Stimulated activated CD4-positive, alpha-beta T cell treated with anti-CD3 and anti-CD28 coated beads, Interleukin-2, amount 100 ng/mL, for 48 hours (primary cell): Measurements from ENCODE around the gene KCTD5.
"Not testable (repeated sequence)": the region's sequence is repeated elsewhere in the genome, so short reads cannot be mapped to it uniquely, and the experiment has no call there.

Experiments used
- DNase-seq, 2 donors: peaks; one replicate each; pipeline ENCODE4 v3.0.0-alpha.2; 2020

Gene KCTD5

DNA sequence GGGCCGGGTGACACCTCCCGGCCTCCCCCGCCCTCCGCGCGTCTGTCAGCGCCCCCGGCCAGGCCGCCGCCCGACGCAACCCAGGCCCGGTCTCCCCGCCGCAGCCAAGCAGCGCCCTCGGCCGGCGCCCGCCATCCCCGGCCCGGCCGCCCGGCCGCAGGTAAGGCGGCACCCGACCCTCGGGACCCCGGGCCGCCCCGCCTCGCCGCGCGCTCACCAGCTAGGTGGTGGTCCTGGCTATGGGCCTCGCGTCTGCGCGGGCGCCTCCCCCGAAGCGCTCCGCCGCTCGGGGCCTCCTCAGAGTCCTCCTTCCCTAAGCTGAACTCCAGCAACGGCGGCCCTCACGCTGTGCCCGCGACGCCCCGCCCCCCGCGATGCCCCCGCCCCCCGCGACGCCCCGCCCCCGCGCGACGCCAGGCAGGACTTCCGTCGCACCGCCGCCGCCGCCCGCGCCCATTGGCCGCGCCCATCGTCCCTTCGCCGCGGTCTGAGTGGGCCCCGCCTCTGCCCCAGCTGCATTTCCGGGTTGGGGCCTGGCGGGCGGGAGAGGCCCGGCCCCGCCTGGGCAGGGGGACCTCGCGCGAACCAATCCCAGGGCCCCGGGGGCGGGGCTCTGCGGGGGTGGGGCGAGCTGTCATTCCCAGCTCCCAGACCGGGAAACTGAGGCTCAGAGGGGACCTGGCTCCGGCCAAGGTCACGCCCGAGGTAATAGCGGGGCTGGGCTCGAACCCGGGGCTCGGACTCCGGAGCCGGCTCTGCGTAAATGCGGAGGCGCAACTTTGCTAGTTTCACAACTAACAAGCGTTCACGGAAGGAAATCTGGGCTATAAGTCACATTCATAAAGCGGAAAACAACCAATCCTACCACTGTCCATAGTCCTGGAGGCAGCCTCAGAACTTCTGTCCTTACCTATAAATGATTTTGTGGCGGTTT is 9.0 kb upstream of the KCTD5 start:
- DNase-seq: peak; percentile 90 to 93

DNA sequence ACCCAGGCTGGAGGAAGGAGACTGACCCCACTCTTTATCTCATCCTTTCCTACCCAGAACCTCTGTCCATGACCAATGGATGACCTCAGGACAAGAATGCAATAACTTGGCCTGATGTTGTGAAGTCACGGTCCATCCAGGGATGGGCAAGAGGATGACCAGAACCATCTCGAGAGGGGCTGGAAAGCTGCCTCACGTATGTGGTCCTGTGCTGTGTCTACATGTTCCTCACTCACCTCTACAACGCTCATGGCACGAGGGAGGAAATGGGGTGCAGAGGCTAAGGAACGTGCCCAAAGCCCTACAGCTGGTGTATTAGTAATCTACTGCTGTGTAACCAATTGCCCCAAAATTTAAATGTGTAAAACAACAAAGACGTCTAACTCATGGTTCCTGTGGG is 7.3 kb upstream of the KCTD5 start:
- DNase-seq: no peak

DNA sequence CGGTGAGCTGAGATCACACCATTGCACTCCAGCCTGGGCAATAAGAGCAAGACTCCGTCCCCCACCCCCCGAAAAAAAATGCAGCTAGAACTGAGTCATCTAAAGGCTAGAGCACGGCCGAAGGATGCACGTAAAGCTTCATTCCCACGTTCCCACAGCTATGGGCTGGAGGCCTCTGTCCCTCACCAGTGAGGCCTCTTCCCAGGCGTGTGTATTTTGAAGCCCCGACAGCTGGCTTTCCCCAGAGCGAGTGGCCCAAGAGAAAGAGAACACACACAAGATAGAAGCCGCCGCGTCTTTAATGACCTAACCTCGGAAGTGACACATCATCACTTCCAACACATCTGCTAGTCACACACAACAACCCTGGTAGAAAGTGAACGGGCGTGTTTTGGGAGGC is 6.6 kb upstream of the KCTD5 start:
- no peak for DNase-seq

DNA sequence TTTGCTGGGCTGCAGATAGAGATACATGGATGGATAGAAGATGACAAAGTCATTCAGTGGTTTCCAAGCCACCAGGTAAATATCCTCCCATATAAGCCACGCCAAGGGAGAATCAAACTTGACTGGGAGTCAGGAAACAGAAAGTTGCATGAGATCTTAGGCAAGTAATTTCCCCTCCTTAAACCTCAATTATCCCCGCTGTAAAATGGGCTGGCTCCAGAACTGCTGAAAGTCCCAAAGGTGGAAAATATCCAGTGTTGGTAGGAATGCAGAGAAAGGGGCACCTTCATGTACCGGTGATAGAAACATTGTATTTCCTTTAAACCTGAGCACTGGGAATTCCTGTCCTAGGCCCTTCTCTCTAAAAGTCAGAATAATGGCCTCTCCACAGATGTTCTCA is 5.4 kb upstream of the KCTD5 start:
- not testable (repeated sequence) for DNase-seq

DNA sequence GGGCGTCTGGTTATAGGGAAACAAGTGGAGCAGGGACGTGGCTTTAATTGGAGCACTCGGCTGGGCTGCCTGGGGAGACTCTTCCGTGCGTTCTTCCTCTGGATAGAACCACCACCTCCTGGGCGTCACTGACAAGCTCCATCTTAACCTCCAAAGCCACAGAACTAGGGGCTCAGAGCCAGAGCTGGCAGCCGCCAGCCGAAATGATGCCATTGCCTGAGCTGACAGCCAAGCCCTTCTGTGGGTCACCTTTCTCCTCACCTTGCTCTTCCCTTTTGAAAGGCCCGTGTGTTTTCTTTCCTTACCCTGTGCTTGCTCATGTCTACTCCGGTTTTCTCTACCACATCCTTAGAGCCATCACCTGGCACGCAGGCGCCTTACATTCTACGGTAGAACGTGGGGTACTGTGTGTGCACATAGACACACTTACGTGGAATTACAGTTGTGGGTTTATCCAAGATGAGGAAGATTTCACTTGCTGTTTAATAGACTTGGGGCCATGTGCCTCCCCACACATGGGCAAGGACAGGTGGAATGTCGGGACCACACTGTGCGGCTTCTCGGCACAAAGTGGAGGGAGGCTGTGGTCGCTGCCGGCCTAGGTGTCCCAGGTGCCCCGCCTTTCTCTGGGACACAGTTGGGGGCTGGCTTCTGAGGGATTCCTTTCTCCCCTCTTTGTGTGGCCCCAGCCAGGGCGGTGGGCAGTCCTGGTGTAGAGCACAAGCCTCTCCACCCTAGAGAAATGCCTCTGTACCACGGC is 3.9 kb upstream of the KCTD5 start:
- DNase-seq: not testable (repeated sequence)

DNA sequence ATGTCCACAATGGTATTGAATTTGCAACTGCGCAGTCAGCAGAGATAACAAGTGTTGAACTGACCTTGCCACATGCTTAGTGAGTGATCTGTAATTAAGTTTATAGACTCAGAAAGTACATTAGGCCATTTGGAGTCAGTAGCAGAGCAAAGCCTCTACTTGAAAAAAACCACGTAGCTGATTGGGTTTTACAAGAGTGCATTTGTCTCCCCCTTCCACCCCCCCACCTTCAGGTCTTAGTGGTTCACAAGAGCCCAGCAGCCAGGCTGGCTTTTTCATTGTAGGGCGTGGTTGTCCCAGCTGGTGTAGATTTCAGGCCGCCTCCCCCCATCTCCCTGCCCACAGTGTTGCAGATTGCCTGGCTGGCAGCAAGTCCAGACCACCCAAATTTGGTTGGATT is 2.4 kb upstream of the KCTD5 start:
- not testable (repeated sequence) for DNase-seq

DNA sequence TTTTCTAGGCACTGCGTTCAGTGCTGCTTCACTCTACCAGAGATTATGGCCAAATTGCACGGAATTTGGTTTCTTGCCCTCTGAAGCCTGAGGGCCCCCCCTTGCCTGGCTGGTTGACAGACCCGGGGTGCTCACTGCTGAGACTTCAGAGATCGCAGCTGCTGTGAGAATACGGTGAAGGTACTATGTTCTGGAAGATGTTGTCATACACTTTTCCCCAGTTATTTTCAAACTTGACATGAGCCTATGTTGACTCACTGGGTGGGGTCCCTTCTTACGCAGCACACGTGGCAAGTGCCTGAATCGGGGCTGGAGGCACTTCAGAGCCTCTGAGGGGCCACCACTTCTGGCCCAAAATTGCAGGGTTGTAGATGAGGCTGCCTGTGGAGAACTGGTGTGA is 2.0 kb upstream of the KCTD5 start:
- not testable (repeated sequence) for DNase-seq

DNA sequence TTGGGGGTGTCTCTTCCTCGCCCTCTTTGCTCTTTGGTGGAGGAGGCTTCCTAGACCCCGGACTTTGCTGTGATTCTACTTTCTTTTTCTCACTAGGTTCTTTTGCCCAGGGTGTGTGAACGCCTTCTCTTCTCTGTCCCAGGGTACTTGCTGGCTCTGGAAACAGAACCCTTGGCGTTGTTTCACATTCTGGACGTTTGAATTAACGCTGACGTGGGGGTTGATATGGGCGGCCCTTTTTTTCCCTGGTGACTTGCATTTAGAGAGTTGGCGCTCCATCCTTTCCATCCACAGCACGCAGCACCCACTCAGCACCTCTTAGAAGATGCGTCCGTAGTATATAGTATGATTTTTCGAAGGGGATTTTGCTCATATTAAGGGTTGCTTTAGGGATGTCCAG is 718 bp downstream of the KCTD5 start:
- DNase-seq: not testable (repeated sequence)

DNA sequence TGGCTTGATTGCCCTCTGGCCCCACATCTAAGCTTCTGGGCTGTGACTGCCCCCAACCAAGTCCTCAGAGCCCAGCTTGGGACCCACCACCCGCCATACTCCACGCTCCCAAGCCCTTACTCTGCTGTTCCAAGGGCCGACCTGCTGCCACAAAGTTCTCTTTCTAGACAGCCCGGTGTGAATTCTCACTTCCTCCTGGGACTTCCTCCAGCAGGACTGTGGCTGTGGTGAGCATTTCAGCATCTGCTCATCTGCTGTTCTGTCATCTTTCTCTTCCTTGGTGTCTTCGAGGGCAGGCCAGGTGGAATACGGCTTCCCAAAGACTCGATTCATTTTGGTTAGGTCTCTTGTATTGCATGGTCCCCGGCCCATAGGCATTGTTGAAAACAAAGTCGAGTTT is 3.8 kb downstream of the KCTD5 start:
- not testable (repeated sequence) for DNase-seq

DNA sequence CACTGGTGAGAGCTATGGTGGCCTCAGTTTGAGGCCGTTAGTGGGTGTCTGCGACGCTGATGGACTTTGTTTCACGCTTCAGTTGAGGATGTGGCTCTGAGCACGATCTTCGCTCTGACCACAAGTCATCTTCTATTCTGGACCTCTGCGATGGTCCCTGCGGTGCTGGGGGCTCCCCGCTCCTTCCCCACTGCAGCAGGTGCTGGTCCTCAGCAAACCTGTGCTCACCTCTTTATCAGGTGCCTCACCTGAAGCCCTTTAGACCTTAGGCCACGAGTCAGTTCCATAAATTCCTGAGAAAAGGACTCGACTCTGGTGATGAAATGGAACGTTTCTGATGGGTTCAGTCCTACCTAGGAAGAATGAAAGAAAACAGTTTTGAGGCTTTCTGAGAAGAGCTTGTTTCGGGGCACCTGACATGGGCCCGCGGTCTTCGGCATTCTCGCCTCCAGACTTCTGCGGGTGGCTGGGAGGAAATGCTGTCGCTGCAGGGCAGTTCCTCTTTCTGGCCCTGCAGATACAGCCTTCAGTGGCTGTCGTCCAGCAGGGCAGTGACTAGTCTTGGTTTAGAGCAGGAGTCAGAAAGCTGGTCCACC is 4.7 kb downstream of the KCTD5 start:
- DNase-seq: peak in 1 of 2 donors; percentile 31

DNA sequence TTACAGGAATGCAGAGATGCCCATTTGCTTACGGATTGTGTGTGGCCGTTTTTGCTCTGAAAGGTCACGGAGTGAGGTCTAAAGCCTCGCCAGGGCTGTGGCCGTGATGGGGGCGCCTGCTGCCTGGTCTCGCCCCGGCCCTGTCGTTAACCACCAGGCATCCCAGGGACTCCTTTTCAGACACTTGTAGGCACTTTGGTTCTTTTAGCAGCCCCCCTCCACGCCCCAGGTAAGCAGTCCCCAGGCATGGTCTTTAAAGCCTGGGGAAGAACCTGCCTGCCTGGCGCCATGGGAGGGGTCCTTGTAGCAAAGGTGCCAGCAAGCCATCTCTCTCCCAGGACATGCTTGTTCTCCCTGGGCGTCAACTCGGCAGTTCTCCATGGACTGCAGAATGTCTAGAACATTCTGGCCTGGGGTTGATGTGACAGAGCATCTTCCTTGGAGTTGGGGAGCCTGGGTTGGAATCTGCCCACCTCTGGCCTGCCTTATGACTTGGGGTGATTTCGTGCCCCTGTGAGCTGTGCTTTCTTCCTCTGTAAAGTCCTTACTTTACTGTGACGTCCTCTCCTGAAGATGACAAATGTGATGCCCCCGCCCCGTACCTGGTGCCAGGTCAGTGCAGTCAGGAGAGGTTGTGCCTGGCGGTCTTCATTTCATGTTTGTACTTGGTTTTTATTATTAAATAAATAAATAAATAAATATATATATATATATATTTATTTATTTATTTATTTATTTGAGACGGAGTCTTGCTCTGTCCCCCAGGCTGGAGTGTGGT is 5.4 kb downstream of the KCTD5 start:
- DNase-seq: no peak

DNA sequence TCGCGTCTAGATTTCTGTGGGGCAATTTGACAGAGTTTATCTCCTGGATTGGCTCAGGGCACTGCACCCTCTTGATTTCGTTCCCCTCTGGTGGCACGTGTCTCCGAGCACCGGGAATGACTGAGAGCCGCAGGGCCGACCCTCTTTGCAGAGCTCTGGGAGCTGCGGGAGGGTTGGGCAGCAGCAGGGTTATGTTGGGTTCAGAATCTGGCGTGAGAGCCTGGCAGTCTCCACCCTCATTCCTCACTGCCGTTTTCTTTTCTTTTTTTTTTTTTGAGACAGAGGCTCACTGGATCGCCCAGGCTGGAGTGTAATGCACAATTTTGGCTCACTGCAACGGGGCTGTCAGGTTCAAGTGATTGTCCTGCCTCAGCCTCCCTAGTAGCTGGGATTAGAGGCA is 7.1 kb downstream of the KCTD5 start:
- not testable (repeated sequence) for DNase-seq

DNA sequence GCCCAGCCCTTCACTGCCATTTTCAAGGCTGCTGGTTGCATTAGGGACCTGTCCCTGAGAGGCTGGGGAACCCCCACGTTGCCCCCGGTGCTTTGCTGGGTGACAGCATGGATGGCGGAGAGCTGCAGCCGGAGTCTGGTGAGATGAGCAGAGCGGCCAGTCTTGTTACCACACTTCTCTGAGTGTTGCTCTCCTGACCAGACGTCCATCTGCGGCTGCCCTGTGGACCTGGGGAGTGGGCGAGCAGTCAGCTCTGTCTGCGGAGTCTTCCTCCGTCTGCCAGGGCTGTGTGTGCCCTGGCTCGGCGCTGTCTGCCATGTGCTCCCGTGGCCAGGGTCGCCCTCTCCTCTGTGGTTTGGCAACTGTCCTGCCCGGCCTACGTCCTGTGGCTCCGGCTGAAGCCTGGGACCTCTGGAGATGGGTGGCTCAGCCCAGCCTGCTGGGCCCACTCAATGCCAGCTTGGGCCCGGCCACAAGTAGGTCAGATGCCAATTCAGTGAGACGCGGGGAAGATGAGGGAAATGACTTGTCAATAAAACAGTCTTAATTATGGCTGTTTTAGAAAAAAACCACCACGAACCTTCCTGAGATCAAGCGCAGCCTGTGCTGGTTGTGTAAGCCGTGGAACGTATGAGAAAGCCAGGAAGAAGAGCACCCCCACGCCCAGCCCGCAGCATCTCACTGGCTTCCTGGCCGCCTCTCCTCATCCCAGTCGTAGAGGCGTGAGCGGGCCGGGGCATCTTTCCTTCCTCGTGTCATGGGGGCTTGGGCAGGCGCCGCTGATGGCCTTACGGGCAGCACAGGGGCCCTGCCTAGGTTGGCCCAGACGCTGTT is 7.9 kb downstream of the KCTD5 start:
- DNase-seq: no peak

DNA sequence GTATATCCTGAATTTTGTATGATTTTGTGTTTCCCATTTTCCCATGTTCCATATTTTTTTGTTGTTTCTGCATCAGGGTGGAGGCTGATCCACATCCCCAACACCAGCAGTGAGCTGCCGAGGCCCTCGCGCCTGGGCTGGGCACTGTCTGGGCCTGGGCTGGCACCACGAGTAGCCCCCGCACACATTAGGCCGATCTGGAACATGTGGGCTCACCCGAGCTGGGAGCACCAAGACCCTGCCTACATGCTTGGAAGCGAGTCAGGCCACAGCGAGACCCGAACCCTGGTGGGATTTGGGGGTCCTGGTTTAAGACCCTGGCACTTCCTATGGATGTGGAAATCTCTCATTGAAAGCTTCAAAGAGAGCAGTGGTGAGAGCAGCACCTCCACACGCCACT is 8.5 kb downstream of the KCTD5 start:
- DNase-seq: no peak

DNA sequence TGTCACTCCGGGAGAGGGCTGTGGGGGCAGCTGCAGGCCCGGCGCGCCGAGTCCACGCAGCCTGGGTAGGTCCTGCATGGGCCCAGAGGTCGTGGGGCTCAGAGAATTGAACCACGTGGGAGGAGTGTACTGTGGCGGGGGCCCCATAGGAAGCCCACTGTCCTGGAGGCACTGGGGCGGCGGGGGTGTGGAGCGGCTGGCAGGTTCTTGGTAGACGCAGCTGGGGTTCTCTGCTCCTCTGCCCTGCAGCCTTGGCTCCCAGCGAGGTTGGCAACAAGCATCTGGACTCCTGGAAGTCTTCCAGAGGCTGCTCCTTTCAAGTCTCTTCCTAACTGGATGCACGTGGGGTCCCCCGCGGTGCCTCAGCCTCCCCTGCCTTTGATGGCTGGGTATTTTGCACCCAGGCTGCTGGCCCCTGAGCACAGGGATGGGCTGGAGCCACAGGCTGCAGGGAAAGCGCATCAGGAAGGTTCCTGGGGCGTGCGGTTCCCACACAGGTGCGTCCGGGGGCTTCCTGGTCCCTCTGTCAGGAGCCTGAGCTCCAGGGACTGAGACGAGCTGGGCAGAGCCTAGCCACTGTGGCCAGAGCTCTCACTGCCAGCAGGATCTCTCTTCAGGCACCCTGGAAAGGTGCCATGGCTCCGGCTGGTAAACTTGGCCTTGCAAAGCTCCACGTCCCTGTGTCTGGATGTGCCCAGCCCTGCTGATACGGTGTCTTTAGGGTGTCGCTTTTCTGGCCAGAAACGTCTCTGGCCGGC is 9.3 kb downstream of the KCTD5 start:
- no peak for DNase-seq

DNA sequence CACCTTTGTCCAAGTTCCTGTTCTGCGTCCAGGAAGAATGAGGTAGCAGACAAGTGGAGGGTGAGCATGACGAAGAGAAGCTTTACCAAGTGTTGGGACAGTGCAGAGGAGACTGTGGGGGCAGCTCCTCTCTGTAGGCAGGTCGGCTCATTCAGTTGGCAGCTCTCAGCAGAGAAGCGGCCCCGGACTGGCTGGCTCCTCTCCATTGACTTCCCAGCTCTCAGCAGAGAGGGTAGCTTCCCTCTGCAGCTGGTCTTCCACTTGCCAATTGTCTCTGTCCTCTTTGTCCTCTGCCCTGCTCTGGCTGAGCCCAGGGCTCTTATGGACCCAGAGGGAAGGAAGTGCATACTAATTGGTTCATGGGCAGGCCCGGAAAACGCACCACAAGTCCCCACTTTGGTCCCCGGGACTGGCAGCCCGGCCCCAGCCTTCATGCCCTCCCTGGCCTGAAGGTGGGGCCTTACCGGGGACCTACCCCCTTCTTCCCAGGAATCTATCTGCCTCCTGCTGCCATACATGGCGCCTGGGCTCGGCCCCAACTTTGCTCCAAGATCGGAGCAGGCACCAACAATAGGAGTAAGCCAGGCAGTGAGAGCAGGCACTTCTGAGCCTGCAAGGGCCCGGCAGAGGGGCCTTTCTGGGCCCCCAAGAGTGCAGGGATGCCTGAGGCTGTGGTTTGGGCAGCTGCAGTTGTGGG is 10.1 kb downstream of the KCTD5 start:
- no peak for DNase-seq

DNA sequence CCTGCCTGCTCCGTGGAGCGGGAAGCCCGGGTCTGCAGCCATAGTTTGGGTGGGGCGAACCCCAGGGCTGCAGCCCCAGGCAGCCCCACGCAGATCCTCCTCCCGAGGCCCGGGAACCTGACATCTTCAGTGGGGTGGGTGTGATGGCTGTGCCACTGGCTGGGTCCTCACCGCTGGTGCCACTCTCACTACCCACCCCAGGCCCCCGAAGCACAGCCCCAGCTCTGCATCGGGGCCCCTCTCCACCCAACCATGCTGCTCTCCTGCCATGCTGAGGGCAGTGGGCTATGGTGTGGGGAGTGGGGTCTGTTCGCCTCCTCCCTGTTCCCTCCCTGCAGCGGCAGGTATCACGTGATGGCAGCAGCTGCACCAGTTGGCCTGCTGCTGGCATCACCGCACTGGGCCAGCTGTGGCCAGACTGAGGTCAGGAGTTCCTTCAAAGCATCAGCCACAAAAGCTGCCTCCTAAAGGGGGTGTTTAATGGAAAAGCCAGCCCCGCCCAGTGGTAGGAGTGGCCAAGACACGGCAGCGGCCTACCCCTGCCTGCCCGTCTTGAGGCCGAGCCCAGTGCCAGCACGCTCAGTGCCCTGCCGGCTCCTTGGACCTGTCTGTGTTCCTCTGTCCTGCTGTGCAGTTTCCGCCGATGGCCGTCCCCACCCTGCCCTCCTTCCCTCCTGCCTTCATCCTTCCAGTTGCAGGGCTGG is 10.8 kb downstream of the KCTD5 start:
- no peak for DNase-seq

DNA sequence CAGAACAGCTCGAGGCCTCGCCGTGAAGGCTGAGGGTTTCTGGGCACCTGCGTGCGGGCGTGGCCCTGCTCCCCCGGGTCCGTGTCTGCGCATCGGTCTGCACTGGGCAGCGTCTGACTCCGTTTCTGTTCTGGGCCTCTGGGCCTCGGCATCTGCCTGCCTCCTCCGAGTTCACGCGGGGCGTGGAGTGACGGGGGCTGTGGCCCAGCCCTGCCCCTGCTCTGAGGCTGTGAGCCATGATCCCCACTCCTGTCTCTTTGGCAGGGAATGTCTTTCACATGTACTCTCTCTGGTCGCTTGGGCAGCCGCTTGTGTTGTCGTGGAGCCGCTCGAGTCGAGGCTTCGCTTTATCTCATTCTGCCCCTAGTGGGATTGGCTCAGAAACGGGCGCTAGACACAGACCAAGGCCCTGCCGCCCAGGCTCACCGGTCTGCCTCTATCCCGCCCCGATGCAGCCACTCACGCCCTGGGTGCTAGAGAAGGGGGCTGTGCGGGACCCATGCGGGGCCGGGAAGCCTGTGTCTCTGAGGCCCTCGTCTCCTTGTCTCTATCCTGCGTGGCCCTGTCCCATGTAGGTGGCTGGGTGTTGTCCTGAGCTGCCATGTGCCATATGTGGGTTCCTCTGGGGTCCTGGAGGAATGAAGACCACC is 14.4 kb downstream of the KCTD5 start:
- not testable (repeated sequence) for DNase-seq

DNA sequence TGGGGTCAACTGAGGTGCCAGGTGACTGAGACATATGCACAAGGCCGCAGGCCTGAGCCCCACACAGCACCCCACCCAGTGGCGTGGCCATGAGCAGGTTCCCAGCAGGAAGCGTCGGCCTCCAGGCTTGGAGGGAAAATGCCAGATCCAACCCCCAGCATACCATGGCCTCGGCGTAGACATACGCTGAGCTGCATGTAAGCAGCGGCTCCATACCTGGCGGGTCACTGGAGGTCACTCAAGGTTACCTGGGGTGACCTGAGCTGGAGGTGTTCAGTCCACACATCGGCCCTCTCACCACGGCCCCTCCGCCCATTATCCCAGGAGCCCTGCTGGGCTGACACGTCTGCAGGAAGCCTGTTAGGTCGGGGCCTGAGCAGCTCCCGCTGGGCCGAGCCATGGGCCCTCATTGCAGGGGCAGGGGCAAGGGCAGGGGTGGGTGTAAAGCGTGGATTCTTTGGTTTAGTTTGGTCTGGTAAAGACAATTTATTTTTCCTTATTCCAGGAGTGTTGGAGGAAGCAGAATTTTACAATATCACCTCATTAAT is 15.2 kb downstream of the KCTD5 start:
- no peak for DNase-seq
